Measurements from ENCODE around the gene TEK. TPM values are rescaled to one million over a fixed set of nuclear protein-coding genes. Genes with fewer than 3 reads are reported as not detected.

The TEK gene
- total RNA-seq: 10 to 100 TPM in 3 of 4 donors, 1 to 10 TPM in 1; 7.5 to 17.4 (median 15.5) TPM

DNA sequence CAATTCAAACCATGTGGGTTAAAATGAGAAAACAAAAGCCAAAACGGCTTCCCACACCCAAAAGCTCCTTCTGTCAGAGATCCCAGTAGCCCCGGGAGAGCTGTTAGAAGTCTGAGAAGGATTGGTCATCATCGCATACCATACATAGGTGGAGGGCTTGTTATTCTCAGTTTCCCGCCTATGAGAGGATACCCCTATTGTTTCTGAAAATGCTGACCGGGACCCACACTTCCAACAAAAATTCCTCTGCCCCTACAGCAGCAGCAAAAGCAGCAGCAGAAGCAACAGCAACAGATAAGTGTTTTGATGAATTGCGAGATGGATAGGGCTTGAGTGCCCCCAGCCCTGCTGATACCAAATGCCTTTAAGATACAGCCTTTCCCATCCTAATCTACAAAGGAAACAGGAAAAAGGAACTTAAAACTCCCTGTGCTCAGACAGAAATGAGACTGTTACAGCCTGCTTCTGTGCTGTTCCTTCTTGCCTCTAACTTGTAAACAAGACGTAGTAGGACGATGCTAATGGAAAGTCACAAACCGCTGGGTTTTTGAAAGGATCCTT, at the start of gene TEK:
Gene TEK (plus strand): TSS at position 245 of the 561 bp plus-strand sequence. CDS start 366 bp downstream, outside the sequence.
- no peaks in the 10 kb centered on the region for H3K9me3 ChIP-seq
- TF ChIP-seq POLR2AphosphoS5 (IDR thresholded peaks at IDR 0.05) (peak in 1 of 2 donors; percentile 17), CTCF (IDR thresholded peaks at IDR 0.05) (no peak), POLR2A (IDR thresholded peaks at IDR 0.05; ENCODE audit: low read depth) (no peak)
- intact Hi-C loops (cut with DNase I): no loop called here
- no peaks in the 10 kb centered on the region for H3K36me3 ChIP-seq
- H3K27ac ChIP-seq (replicated peaks in 1 of 4): peak within 1 kb of the TSS in 3 of 4 donors; percentile 12 to 38 (median 36)
- H3K4me1 ChIP-seq: no peaks in the 10 kb centered on the region
- WGBS: 55% methylated on average over 9 of the region's 9 CpGs
- no peaks in the 10 kb centered on the region for H3K27me3 ChIP-seq
- H3K4me3 ChIP-seq: peak within 1 kb of the TSS; percentile 27 to 34 (median 32)
- DNase-seq (ENCODE audit: extremely low spot score): no peak

- Histone ChIP-seq H3K4me3 (no peak overlapping the region), H3K36me3 (peaks cover 0 to 27% (median 0%) of the 10 kb centered on the region in 4 donors), H3K27me3 (no peaks in the 10 kb centered on the region), H3K27ac (replicated peaks in 1 of 4) (no peak overlapping the region), H3K9me3 (no peaks in the 10 kb centered on the region), H3K4me1 (no peaks in the 10 kb centered on the region)
- DNase-seq (ENCODE audit: extremely low spot score): no peak
- intact Hi-C loops (cut with DNase I): no loop called here
- 84% methylated on average over 1 of the region's 1 CpG for WGBS
- TF ChIP-seq EP300 (IDR thresholded peaks at IDR 0.05) (no peak), CTCF (IDR thresholded peaks at IDR 0.05) (no peak), POLR2AphosphoS5 (IDR thresholded peaks at IDR 0.05) (no peak), POLR2A (IDR thresholded peaks at IDR 0.05; ENCODE audit: low read depth) (no peak)
Observed at GRCh38 chr9:27059412-27059811, 49.6 kb upstream of the TEK start.

DNA sequence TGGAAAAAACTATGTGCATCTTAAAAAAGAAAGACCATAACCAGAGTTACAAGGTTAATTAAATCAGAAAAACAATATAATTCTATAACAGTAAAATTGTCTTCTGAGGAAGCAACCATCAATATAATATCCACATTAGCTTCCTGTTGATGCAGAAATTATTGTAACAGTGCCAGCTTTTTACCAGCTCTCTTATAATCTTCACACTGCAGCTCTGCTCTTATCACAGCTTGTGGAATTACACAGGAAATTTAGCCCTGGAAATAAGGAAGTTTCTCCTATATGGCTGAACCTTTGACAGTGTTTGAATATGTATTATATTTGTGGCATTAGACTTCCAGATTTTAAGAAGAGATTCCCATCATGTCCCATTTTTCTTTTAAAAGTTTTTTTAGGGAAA, 49.1 kb upstream of the TEK start:
- Histone ChIP-seq H3K4me3 (no peak overlapping the region), H3K4me1 (no peaks in the 10 kb centered on the region), H3K27ac (replicated peaks in 1 of 4) (no peak overlapping the region), H3K36me3 (peaks cover 0 to 27% (median 0%) of the 10 kb centered on the region in 4 donors), H3K9me3 (no peaks in the 10 kb centered on the region), H3K27me3 (no peaks in the 10 kb centered on the region)
- intact Hi-C loops (cut with DNase I): no loop called here
- no peak for DNase-seq (ENCODE audit: extremely low spot score)
- TF ChIP-seq EP300 (IDR thresholded peaks at IDR 0.05) (no peak), POLR2A (IDR thresholded peaks at IDR 0.05; ENCODE audit: low read depth) (no peak), POLR2AphosphoS5 (IDR thresholded peaks at IDR 0.05) (no peak), CTCF (IDR thresholded peaks at IDR 0.05) (no peak)

DNA sequence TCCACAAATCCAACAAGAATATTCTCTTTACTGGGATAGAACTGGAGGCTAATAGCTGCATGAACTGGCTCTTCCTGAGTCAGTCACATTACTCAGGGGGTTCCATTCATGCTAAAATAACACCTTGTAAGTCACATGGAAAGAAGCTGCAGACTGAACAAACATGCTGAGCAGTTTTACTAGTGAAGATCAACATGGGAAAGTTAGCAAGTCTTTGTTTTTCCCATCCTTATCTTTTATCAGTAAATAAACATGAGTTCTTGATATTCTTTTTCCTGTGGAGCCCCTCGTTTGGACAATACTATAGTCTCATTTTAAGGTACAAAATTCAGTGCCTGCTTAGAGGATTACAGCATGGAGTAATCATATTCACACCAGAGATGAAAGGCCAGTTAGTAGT, 43.7 kb upstream of the TEK start:
- H3K9me3 ChIP-seq: no peaks in the 10 kb centered on the region
- 81% methylated on average over 1 of the region's 1 CpG for WGBS
- TF ChIP-seq CTCF (IDR thresholded peaks at IDR 0.05) (no peak), EP300 (IDR thresholded peaks at IDR 0.05) (no peak), POLR2A (IDR thresholded peaks at IDR 0.05; ENCODE audit: low read depth) (no peak), POLR2AphosphoS5 (IDR thresholded peaks at IDR 0.05) (no peak)
- no peak for DNase-seq (ENCODE audit: extremely low spot score)
- no peaks in the 10 kb centered on the region for H3K4me1 ChIP-seq
- H3K4me3 ChIP-seq: no peak overlapping the region
- no peak overlapping the region for H3K27ac ChIP-seq (replicated peaks in 1 of 4)
- intact Hi-C loops (cut with DNase I): no loop called here
- peaks cover 0 to 16% (median 0%) of the 10 kb centered on the region in 4 donors for H3K36me3 ChIP-seq
- H3K27me3 ChIP-seq: no peaks in the 10 kb centered on the region
